IPS-15b (cell line): ENCODE data around the gene CNMD.

Experiments
- H3K27me3 ChIP-seq: one replicate; pipeline ENCODE4 v1.6.1; 2013; ENCODE audit warnings: low read length; ENCODE audit not compliant: control insufficient read depth, insufficient read depth
- H3K36me3 ChIP-seq: one replicate; pipeline ENCODE4 v1.6.1; 2013; ENCODE audit warnings: low read length; ENCODE audit not compliant: control insufficient read depth, insufficient read depth
- H3K4me1 ChIP-seq: one replicate; pipeline ENCODE4 v1.6.1; 2013; ENCODE audit warnings: mild to moderate bottlenecking, low read length; ENCODE audit not compliant: control insufficient read depth, insufficient read depth
- H3K4me3 ChIP-seq: one replicate; pipeline ENCODE4 v1.5.1; 2013; ENCODE audit warnings: low read depth, low read length
- H3K9ac ChIP-seq: one replicate; pipeline ENCODE4 v1.6.1; 2013; ENCODE audit warnings: low read depth, mild to moderate bottlenecking, low read length
- H3K9me3 ChIP-seq: one replicate; pipeline ENCODE4 v1.6.1; 2013; ENCODE audit warnings: mild to moderate bottlenecking, low read length; ENCODE audit not compliant: control insufficient read depth, insufficient read depth

CNMD gene

DNA sequence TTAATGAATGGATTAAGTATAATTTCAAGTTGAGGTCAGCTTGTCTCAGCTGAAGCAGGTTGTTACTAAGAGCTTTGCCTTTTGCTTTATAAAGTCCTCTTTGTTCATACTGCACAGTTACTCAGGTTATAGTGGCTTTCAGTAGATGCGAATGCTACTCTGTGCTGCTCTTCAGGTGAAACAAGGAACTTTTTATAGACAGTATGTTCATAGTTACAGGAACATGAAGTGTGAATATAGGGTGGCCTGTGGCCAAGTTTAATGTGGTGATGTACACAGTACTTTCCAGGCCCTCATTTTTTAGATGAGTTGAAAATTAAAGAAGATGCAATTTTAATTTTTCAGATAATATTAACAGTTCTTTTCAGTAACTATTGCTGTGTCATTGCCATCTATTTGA, 66.2 kb downstream of the CNMD start:
- no peak overlapping the region for H3K9ac ChIP-seq
- H3K27me3 ChIP-seq = no peaks in the 10 kb centered on the region
- H3K4me3 ChIP-seq = no peak overlapping the region
- H3K36me3 ChIP-seq = peaks cover 3% of the 10 kb centered on the region
- H3K4me1 ChIP-seq = no peaks in the 10 kb centered on the region
- H3K9me3 ChIP-seq = no peaks in the 10 kb centered on the region

DNA sequence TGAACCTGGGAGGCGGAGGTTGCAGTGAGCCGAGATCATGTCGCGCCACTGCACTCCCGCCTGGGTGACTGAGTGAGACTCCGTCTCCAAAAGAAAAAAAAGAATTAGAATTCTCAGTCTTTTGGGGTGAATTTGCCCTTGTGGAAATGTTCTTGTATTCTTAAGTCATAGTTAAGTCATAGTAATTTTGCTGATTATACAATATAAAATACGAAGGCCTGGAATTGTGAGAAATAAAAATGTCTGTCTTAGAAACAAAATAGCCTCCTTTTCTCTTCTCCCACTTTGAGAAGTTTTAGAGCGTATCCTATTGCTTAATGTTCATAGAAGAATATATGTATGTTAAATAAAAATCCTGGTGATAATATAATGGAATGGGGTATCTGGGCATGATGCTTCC, 68.9 kb downstream of the CNMD start:
- no peak overlapping the region for H3K9ac ChIP-seq
- H3K4me3 ChIP-seq = no peak overlapping the region
- H3K36me3 ChIP-seq = no peaks in the 10 kb centered on the region
- H3K4me1 ChIP-seq = no peaks in the 10 kb centered on the region
- H3K9me3 ChIP-seq = no peaks in the 10 kb centered on the region
- H3K27me3 ChIP-seq = no peaks in the 10 kb centered on the region

DNA sequence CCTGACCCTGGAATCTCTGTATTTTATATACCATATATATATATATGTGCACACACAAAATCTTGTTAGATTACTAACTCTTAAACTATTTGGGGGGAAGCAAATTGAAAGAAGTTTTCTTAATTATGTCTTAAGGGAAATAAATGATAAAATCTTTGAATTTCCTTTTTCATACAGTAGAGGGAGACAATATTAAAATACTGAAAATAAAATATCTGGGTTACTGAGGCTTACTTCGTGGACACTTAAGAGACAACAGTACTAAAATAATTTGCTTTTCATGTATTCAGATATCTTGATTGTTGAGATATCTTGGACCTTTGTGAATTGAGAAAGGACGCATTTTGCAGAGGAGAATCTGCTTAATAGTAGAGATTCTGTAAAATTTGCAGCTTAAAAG, 69.9 kb downstream of the CNMD start:
- Histone ChIP-seq H3K9ac (no peak overlapping the region), H3K27me3 (no peaks in the 10 kb centered on the region), H3K4me3 (no peak overlapping the region), H3K9me3 (no peaks in the 10 kb centered on the region), H3K4me1 (no peaks in the 10 kb centered on the region), H3K36me3 (no peaks in the 10 kb centered on the region)

DNA sequence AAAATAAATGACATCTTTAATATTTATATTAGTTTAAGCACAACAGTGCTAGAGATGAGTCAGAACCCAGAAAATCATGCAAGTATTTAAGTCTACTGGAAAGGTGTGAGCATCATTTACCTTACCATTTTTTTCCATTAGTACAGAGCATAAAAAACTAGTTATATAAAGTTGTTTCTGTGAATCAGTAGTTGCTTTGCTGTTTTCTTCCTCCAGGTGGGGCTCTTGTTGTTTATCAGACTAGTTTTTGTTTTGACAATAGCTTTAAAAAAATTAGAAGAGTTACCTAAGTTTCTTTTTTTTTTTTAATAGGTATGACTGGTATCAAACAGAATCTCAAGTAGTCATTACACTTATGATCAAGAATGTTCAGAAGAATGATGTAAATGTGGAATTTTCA, 74.3 kb downstream of the CNMD start:
- Histone ChIP-seq H3K36me3 (peaks cover 2% of the 10 kb centered on the region), H3K9ac (no peak overlapping the region), H3K9me3 (no peaks in the 10 kb centered on the region), H3K4me3 (no peak overlapping the region), H3K27me3 (no peaks in the 10 kb centered on the region), H3K4me1 (no peaks in the 10 kb centered on the region)

DNA sequence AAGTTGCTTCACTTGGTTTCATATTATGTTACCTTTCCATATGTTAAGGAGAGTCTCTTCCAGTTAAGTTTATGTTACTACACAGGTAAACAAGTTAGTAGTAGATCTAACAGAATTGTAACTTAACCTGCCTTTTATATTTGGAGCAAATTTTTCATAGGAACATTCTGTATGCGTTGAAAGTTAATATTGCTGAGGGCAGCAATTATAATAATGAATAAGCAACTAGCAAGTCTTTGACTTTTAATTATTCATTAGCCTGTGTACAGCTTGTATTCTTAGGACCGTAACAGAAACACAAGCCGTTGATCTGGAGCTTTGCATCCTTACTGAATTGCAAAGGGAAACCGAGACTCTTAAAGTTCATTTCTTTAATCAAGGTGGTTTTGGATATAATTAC, 75.3 kb downstream of the CNMD start:
- H3K36me3 ChIP-seq = peaks cover 2% of the 10 kb centered on the region
- H3K27me3 ChIP-seq = no peaks in the 10 kb centered on the region
- no peak overlapping the region for H3K4me3 ChIP-seq
- H3K9me3 ChIP-seq = no peaks in the 10 kb centered on the region
- no peak overlapping the region for H3K9ac ChIP-seq
- H3K4me1 ChIP-seq = no peaks in the 10 kb centered on the region

DNA sequence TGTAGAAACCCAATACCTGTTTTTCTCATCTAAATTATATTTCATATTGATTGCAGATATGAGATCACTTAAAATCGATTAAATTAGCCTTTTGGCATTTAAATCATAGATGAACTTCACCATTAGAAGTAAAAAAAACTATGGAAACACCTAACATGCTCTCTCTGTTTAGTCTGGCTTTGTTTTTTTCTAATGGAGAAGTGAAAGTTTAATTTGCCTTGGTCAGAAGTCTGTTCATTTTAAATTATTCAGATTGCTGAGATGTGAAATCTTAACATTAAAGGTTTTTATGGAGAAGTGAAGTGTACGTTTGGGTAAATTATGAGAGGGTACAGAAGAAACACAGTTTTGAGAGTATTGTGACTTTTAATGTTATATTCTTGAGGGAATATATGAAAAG, 80.3 kb downstream of the CNMD start:
- Histone ChIP-seq H3K4me1 (no peaks in the 10 kb centered on the region), H3K4me3 (no peak overlapping the region), H3K27me3 (no peaks in the 10 kb centered on the region), H3K9ac (no peak overlapping the region), H3K9me3 (no peaks in the 10 kb centered on the region), H3K36me3 (peaks cover 2% of the 10 kb centered on the region)
